ENCODE results near the gene CACNA1B. TPM values are rescaled to one million over a fixed set of nuclear protein-coding genes. Genes with fewer than 3 reads are reported as not detected.

The CACNA1B gene
- total RNA-seq, 1 donor from 2014 or later, result 0.13 TPM

DNA sequence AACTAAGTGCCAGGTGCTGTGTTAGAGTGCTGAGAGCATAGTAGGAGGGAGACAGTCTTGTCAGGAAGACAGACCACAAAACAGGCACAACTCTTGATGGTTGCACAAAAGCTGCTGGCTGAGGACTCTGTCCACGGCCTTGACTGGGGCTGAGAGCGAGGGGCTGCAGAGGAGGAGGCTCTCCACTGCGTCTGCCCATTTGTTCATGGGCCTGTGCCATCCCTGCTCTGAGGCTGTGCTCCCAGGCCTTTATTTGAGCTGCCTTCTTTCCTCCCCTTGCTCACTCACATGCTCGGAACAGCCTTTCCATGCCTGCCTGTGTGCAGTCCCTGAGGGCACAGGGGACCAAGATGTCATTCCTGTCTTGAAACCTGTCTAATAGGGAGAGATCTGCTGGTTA is 147.8 kb downstream of the CACNA1B start:
- H3K36me3 Mint-ChIP-seq (ENCODE audit: unreplicated experiment), result no peaks in the 10 kb centered on the region
- H3K4me3 Mint-ChIP-seq (ENCODE audit: unreplicated experiment), result no peak overlapping the region
- peak; percentile 69 for DNase-seq (ENCODE audit: extremely low spot score, unreplicated experiment)
- no peaks in the 10 kb centered on the region for H3K9me3 Mint-ChIP-seq (ENCODE audit: unreplicated experiment)
- no peak overlapping the region for H3K27ac Mint-ChIP-seq (ENCODE audit: unreplicated experiment)
- TF ChIP-seq, protein P1, sequence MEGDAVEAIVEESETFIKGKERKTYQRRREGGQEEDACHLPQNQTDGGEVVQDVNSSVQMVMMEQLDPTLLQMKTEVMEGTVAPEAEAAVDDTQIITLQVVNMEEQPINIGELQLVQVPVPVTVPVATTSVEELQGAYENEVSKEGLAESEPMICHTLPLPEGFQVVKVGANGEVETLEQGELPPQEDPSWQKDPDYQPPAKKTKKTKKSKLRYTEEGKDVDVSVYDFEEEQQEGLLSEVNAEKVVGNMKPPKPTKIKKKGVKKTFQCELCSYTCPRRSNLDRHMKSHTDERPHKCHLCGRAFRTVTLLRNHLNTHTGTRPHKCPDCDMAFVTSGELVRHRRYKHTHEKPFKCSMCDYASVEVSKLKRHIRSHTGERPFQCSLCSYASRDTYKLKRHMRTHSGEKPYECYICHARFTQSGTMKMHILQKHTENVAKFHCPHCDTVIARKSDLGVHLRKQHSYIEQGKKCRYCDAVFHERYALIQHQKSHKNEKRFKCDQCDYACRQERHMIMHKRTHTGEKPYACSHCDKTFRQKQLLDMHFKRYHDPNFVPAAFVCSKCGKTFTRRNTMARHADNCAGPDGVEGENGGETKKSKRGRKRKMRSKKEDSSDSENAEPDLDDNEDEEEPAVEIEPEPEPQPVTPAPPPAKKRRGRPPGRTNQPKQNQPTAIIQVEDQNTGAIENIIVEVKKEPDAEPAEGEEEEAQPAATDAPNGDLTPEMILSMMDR (IDR thresholded peaks at IDR 0.05), result no peak
- H3K27me3 Mint-ChIP-seq (ENCODE audit: unreplicated experiment), result peaks cover 31% of the 10 kb centered on the region
- H3K4me1 Mint-ChIP-seq (ENCODE audit: unreplicated experiment), result no peaks in the 10 kb centered on the region

DNA sequence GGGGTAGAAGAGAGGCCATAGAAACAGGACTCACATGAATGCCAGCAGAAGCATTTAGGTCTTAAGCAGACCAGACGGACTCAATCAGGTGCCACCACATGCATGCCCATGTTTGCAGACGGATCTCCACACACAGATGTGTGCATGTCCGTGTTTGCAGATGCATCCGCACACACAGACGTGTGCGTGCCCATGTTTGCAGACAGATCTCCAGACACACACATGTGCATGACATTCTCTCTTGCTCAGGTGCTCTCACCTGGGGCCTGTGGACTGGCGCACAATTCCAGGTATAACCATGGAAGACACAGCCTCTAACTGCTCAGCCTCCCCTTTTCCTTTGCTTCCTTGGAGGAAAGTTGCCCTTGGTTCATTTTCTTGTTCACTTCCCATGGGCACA is 148.3 kb downstream of the CACNA1B start:
- DNase-seq (ENCODE audit: extremely low spot score, unreplicated experiment), result peak; percentile 57
- peaks cover 34% of the 10 kb centered on the region for H3K27me3 Mint-ChIP-seq (ENCODE audit: unreplicated experiment)

DNA sequence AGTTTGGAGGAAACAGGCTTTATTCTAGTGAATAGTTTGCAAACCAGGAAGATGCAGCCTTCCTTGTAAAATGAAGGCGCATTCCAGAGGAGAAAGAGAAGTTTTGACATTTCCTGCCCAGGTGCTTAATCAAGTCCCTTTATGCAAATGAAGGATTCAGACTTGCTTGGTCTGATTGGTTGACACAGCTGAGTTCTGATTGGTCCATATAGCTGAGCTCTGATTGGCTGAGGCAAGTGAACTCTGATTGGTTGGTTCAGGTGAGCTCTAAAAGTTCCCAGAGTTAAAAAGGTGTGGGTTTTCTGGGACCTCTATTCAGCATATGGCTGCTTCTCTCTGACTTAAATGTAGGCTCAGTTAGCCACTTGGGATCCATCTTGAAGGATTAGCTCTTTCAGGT is 151.0 kb downstream of the CACNA1B start:
- Mint-ChIP-seq H3K27me3 (ENCODE audit: unreplicated experiment) (peaks cover 45% of the 10 kb centered on the region), H3K36me3 (ENCODE audit: unreplicated experiment) (no peaks in the 10 kb centered on the region)
- TF ChIP-seq, protein P1 (IDR thresholded peaks at IDR 0.05), result no peak

More for the DNA sequence above, 148.3 kb downstream of the CACNA1B start:
- Mint-ChIP-seq H3K4me3 (ENCODE audit: unreplicated experiment) (no peak overlapping the region), H3K4me1 (ENCODE audit: unreplicated experiment) (no peaks in the 10 kb centered on the region), H3K9me3 (ENCODE audit: unreplicated experiment) (no peaks in the 10 kb centered on the region), H3K36me3 (ENCODE audit: unreplicated experiment) (no peaks in the 10 kb centered on the region), H3K27ac (ENCODE audit: unreplicated experiment) (no peak overlapping the region)
- TF ChIP-seq, protein P1 (IDR thresholded peaks at IDR 0.05), result no peak

GRCh38 chr9:138031186-138031585 is 153.6 kb downstream of the CACNA1B start:
- no peak overlapping the region for H3K4me3 Mint-ChIP-seq (ENCODE audit: unreplicated experiment)
- H3K27ac Mint-ChIP-seq (ENCODE audit: unreplicated experiment), result no peak overlapping the region
- DNase-seq (ENCODE audit: extremely low spot score, unreplicated experiment), result no peak
- H3K9me3 Mint-ChIP-seq (ENCODE audit: unreplicated experiment), result peaks cover 4% of the 10 kb centered on the region
- H3K27me3 Mint-ChIP-seq (ENCODE audit: unreplicated experiment), result peaks cover 31% of the 10 kb centered on the region
- TF ChIP-seq, protein P1 (IDR thresholded peaks at IDR 0.05), result no peak
- H3K4me1 Mint-ChIP-seq (ENCODE audit: unreplicated experiment), result no peaks in the 10 kb centered on the region
- H3K36me3 Mint-ChIP-seq (ENCODE audit: unreplicated experiment), result no peaks in the 10 kb centered on the region

More for the DNA sequence above, 151.0 kb downstream of the CACNA1B start:
- no peak for DNase-seq (ENCODE audit: extremely low spot score, unreplicated experiment)
- no peaks in the 10 kb centered on the region for H3K4me1 Mint-ChIP-seq (ENCODE audit: unreplicated experiment)
- H3K4me3 Mint-ChIP-seq (ENCODE audit: unreplicated experiment), result no peak overlapping the region
- H3K9me3 Mint-ChIP-seq (ENCODE audit: unreplicated experiment), result peaks cover 4% of the 10 kb centered on the region
- no peak overlapping the region for H3K27ac Mint-ChIP-seq (ENCODE audit: unreplicated experiment)

GRCh38 chr9:138033950-138034349 is 156.4 kb downstream of the CACNA1B start:
- DNase-seq (ENCODE audit: extremely low spot score, unreplicated experiment), result no peak
- no peak overlapping the region for H3K4me3 Mint-ChIP-seq (ENCODE audit: unreplicated experiment)
- H3K27me3 Mint-ChIP-seq (ENCODE audit: unreplicated experiment), result peaks cover 31% of the 10 kb centered on the region
- TF ChIP-seq, protein P1 (IDR thresholded peaks at IDR 0.05), result no peak
- H3K27ac Mint-ChIP-seq (ENCODE audit: unreplicated experiment), result no peak overlapping the region
- H3K9me3 Mint-ChIP-seq (ENCODE audit: unreplicated experiment), result peaks cover 4% of the 10 kb centered on the region
- no peaks in the 10 kb centered on the region for H3K4me1 Mint-ChIP-seq (ENCODE audit: unreplicated experiment)
- H3K36me3 Mint-ChIP-seq (ENCODE audit: unreplicated experiment), result no peaks in the 10 kb centered on the region

Data from osteocyte (in vitro differentiated cells).